WTC11 (cell line): ENCODE results near the gene METTL25B. TPM values are rescaled to one million over a fixed set of nuclear protein-coding genes. Genes with fewer than 3 reads are reported as not detected.

ENCODE experiments used
- ATAC-seq: fragments of 200-7000 bp; cut with Tn5 transposase; 2 replicates; pipeline ENCODE4 v1.10.0; 2021; ENCODE audit warnings: mild to moderate bottlenecking, moderate library complexity
- CTCF ChIA-PET: fragments of 300-600 bp; sonication (Branson Sonifier 250); formaldehyde crosslinking; loops from one replicate; lab custom pipeline; 2021; ENCODE audit warnings: antibody characterized with exemption; lab: Charles Lee
- POLR2A ChIA-PET: fragments of 350-600 bp; sonication (Branson Sonifier 250); formaldehyde crosslinking; loops from one replicate; lab custom pipeline; 2021; ENCODE audit warnings: antibody characterized with exemption; lab: Charles Lee
- DNase-seq: peaks from one replicate; pipeline ENCODE4 v3.0.0; 2021; ENCODE audit warnings: low spot score
- H3K27ac Mint-ChIP-seq: 2 replicates; pipeline ENCODE4 v1.8.0; 2021; ENCODE audit warnings: mixed read lengths
- H3K27me3 Mint-ChIP-seq: 2 replicates; pipeline ENCODE4 v1.8.0; 2021; ENCODE audit warnings: low read depth, mild to moderate bottlenecking, moderate library complexity, mixed read lengths
- H3K36me3 Mint-ChIP-seq: 2 replicates; pipeline ENCODE4 v1.8.0; 2021; ENCODE audit warnings: mixed read lengths
- H3K4me1 Mint-ChIP-seq: 2 replicates; pipeline ENCODE4 v1.8.0; 2022; ENCODE audit warnings: mixed read lengths
- H3K4me3 Mint-ChIP-seq: 2 replicates; pipeline ENCODE4 v1.8.0; 2021; ENCODE audit warnings: mild to moderate bottlenecking, moderate library complexity, mixed read lengths
- H3K9me3 Mint-ChIP-seq: 2 replicates; pipeline ENCODE4 v1.8.0; 2021; ENCODE audit warnings: mixed read lengths
- ATF1 ChIP-seq: sonication (generic); formaldehyde crosslinking; IDR thresholded peaks from 2 replicates; pipeline ENCODE4 v1.8.1; 2023; ENCODE audit warnings: mild to moderate bottlenecking, moderate library complexity, missing genetic modification reagents
- CREM ChIP-seq: sonication (generic); formaldehyde crosslinking; IDR thresholded peaks from 2 replicates; pipeline ENCODE4 v1.8.1; 2022; ENCODE audit warnings: mild to moderate bottlenecking, missing genetic modification reagents, moderate library complexity
- E2F1 ChIP-seq: sonication (generic); formaldehyde crosslinking; IDR thresholded peaks from 2 replicates; pipeline ENCODE4 v1.8.0; 2022; ENCODE audit warnings: mild to moderate bottlenecking, missing genetic modification reagents
- E2F4 ChIP-seq: sonication (generic); formaldehyde crosslinking; IDR thresholded peaks from 2 replicates; pipeline ENCODE4 v1.8.1; 2022; ENCODE audit warnings: low read depth, mild to moderate bottlenecking, moderate library complexity, missing genetic modification reagents, borderline replicate concordance
- E2F5 ChIP-seq: sonication (generic); formaldehyde crosslinking; IDR thresholded peaks from 2 replicates; pipeline ENCODE4 v1.8.1; 2022; ENCODE audit warnings: mild to moderate bottlenecking, moderate library complexity, missing genetic modification reagents
- ESRRA ChIP-seq: sonication (generic); formaldehyde crosslinking; IDR thresholded peaks from 2 replicates; pipeline ENCODE4 v1.8.1; 2022; ENCODE audit warnings: mild to moderate bottlenecking, missing genetic modification reagents, borderline replicate concordance
- ETV6 ChIP-seq: sonication (generic); formaldehyde crosslinking; IDR thresholded peaks from 2 replicates; pipeline ENCODE4 v1.8.1; 2022; ENCODE audit warnings: mild to moderate bottlenecking, missing genetic modification reagents
- GABPB1 ChIP-seq: sonication (generic); formaldehyde crosslinking; IDR thresholded peaks from 2 replicates; pipeline ENCODE4 v1.8.1; 2023; ENCODE audit warnings: mild to moderate bottlenecking, missing genetic modification reagents
- IRF1 ChIP-seq: sonication (generic); formaldehyde crosslinking; IDR thresholded peaks from 2 replicates; pipeline ENCODE4 v1.8.0; 2023; ENCODE audit warnings: missing genetic modification reagents
- IRF2 ChIP-seq: sonication (generic); formaldehyde crosslinking; IDR thresholded peaks from 2 replicates; pipeline ENCODE4 v1.8.0; 2022; ENCODE audit warnings: low read depth, missing genetic modification reagents, borderline replicate concordance
- NR1H2 ChIP-seq: sonication (generic); formaldehyde crosslinking; IDR thresholded peaks from 2 replicates; pipeline ENCODE4 v1.9.0; 2021; ENCODE audit warnings: mild to moderate bottlenecking, moderate library complexity, missing genetic modification reagents
- NR3C1 ChIP-seq: sonication (generic); formaldehyde crosslinking; conservative IDR thresholded peaks from 2 replicates; pipeline ENCODE4 v1.8.1; 2023; ENCODE audit warnings: low read depth, mild to moderate bottlenecking, missing genetic modification reagents
- PREB ChIP-seq: sonication (generic); formaldehyde crosslinking; IDR thresholded peaks from 2 replicates; pipeline ENCODE4 v1.8.1; 2022; ENCODE audit warnings: mild to moderate bottlenecking, missing genetic modification reagents, moderate library complexity, borderline replicate concordance
- TEAD1 ChIP-seq: sonication (generic); formaldehyde crosslinking; IDR thresholded peaks from 2 replicates; pipeline ENCODE4 v1.8.0; 2022; ENCODE audit warnings: mild to moderate bottlenecking, missing genetic modification reagents
- ZBTB43 ChIP-seq: sonication (generic); formaldehyde crosslinking; IDR thresholded peaks from 2 replicates; pipeline ENCODE4 v1.8.1; 2023; ENCODE audit warnings: mild to moderate bottlenecking, missing genetic modification reagents
- ZNF232 ChIP-seq: sonication (generic); formaldehyde crosslinking; IDR thresholded peaks from 2 replicates; pipeline ENCODE4 v1.8.0; 2022; ENCODE audit warnings: mild to moderate bottlenecking, missing genetic modification reagents
- ZNF263 ChIP-seq: sonication (generic); formaldehyde crosslinking; IDR thresholded peaks from 2 replicates; pipeline ENCODE4 v1.8.1; 2022; ENCODE audit warnings: low read depth, mild to moderate bottlenecking, moderate library complexity, missing genetic modification reagents
- ZNF281 ChIP-seq: sonication (generic); formaldehyde crosslinking; IDR thresholded peaks from 2 replicates; pipeline ENCODE4 v1.8.0; 2023; ENCODE audit warnings: mild to moderate bottlenecking, missing genetic modification reagents
- ZNF416 ChIP-seq: fragments of 250-450 bp; sonication (Bioruptor Pico); IDR thresholded peaks from 2 replicates; pipeline ENCODE4 v1.9.0; 2021; ENCODE audit warnings: mild to moderate bottlenecking, inconsistent platforms
- ZNF671 ChIP-seq: fragments of 250-450 bp; sonication (Bioruptor Pico); IDR thresholded peaks from 2 replicates; pipeline ENCODE4 v1.8.0; 2021; ENCODE audit warnings: mild to moderate bottlenecking
- total RNA-seq: library from RNA; stranded (reverse); gene quantifications from 3 replicates; pipeline ENCODE4 v1.2.3, GENCODE V29; 2021

The METTL25B gene
- total RNA-seq, 1 experiment from 2014 or later: 32.0 TPM

- ATAC-seq (no peak), DNase-seq (no peak)
- ChIA-PET CTCF (interaction anchor here (1.2 to 4.2 kb wide), 3 partner anchors 8 to 29 kb away, joined by 3 to 17 read pairs (median 4); partner anchors contain the start of gene CRABP2), POLR2A (no interaction called here)
- Mint-ChIP-seq H3K36me3 (peaks cover 35% of the 10 kb centered on the region), H3K4me3 (no peak overlapping the region), H3K27me3 (no peaks in the 10 kb centered on the region; the same call in 1 of the 2 replicates), H3K27ac (no peak overlapping the region), H3K4me1 (peaks cover 38% of the 10 kb centered on the region), H3K9me3 (no peaks in the 10 kb centered on the region)
- TF ChIP-seq ZNF281 (CRISPR knock-in tag) (no peak), ZBTB43 (no peak), TEAD1 (CRISPR knock-in tag) (no peak)
Observed at GRCh38 chr1:156697481-156697880, 30.8 kb upstream of the METTL25B start.

GRCh38 chr1:156698995-156699394 lies 29.3 kb upstream of the METTL25B start:
- ChIA-PET POLR2A (interaction anchor here (0.7 kb wide), 2 partner anchors 9 to 177 kb away, joined by 3 read pairs; no protein-coding TSS in a partner anchor), CTCF (interaction anchor here (0.5 to 25.2 kb wide), 3 partner anchors 11 to 53 kb away, joined by 3 to 1553 read pairs (median 17); no protein-coding TSS in a partner anchor)
- H3K27me3 Mint-ChIP-seq: peaks cover 10% of the 10 kb centered on the region
- ATAC-seq: no peak
- no peaks in the 10 kb centered on the region for H3K9me3 Mint-ChIP-seq
- H3K27ac Mint-ChIP-seq: peak overlapping the region; percentile 79
- no peak for DNase-seq
- TF ChIP-seq ZNF263 (no peak), ZNF232 (no peak), IRF2 (CRISPR knock-in tag) (no peak), NR1H2 (CRISPR knock-in tag) (no peak), CREM (no peak), GABPB1 (CRISPR knock-in tag) (no peak), TEAD1 (CRISPR knock-in tag) (no peak), ETV6 (CRISPR knock-in tag) (no peak), E2F1 (CRISPR knock-in tag) (no peak)
- H3K36me3 Mint-ChIP-seq: peaks cover 38% of the 10 kb centered on the region
- peaks cover 36% of the 10 kb centered on the region for H3K4me1 Mint-ChIP-seq
- no peak overlapping the region for H3K4me3 Mint-ChIP-seq

- H3K36me3 Mint-ChIP-seq: peaks cover 38% of the 10 kb centered on the region
- ChIA-PET CTCF (interaction anchor here (1.6 to 25.2 kb wide), 3 partner anchors 10 to 26 kb away, joined by 7 to 1553 read pairs (median 17); no protein-coding TSS in a partner anchor), POLR2A (interaction anchor here (0.8 to 1.4 kb wide), 2 partner anchors 11 to 51 kb away, joined by 5 to 6 read pairs; no protein-coding TSS in a partner anchor)
- peaks cover 23% of the 10 kb centered on the region for H3K27me3 Mint-ChIP-seq
- no peak for DNase-seq
- ATAC-seq: no peak
- peaks cover 33% of the 10 kb centered on the region for H3K4me1 Mint-ChIP-seq
- H3K27ac Mint-ChIP-seq: peak overlapping the region; percentile 44; the same call in 1 of the 2 replicates
- H3K9me3 Mint-ChIP-seq: no peaks in the 10 kb centered on the region
- no peak overlapping the region for H3K4me3 Mint-ChIP-seq
- TF ChIP-seq IRF1 (CRISPR knock-in tag) (no peak), ATF1 (CRISPR knock-in tag) (no peak), E2F4 (CRISPR knock-in tag) (no peak), PREB (CRISPR knock-in tag) (no peak), ZNF671 (CRISPR knock-in tag) (no peak), E2F5 (no peak), NR3C1 (no peak), E2F1 (CRISPR knock-in tag) (no peak), ZNF416 (CRISPR knock-in tag) (no peak), ESRRA (CRISPR knock-in tag) (no peak)
Observed at GRCh38 chr1:156700736-156701531, 27.3 kb upstream of the METTL25B start.
